GM10248 (cell line): Measurements from ENCODE around the gene COL13A1.

ENCODE experiments used
- CTCF ChIA-PET: fragments of 300-600 bp; sonication (Branson Sonifier 250); formaldehyde crosslinking; extraction: SDS; loops from one replicate; lab custom pipeline; 2021; ENCODE audit warnings: antibody characterized with exemption; lab: Yijun Ruan, JAX
- POLR2A ChIA-PET: fragments of 350-650 bp; sonication (Branson Sonifier 250); formaldehyde crosslinking; extraction: SDS; loops from one replicate; lab custom pipeline; 2020; ENCODE audit warnings: antibody characterized with exemption; lab: Yijun Ruan, JAX
- DNase-seq: peaks from one replicate; pipeline ENCODE4 v3.0.0; 2012; ENCODE audit errors: extremely low spot score
- CTCF ChIP-seq: IDR thresholded peaks from 2 replicates; pipeline ENCODE4 v1.5.1; 2012; ENCODE audit warnings: mild to moderate bottlenecking, low read depth; ENCODE audit errors: extremely low read depth, missing control alignments, control extremely low read depth

Gene COL13A1

GRCh38 chr10:69943292-69943820, 141.7 kb downstream of the COL13A1 start:
- no peak for DNase-seq
- CTCF ChIA-PET = interaction anchor here (1.0 to 9.5 kb wide), 2 partner anchors 11 to 16 kb away, joined by 4 to 71 read pairs; no protein-coding TSS in a partner anchor
- POLR2A ChIA-PET = no interaction called here
- no peak for TF ChIP-seq CTCF

- ChIA-PET CTCF (interaction anchor here (1.2 to 9.5 kb wide), 2 partner anchors 10 to 15 kb away, joined by 4 to 71 read pairs; no protein-coding TSS in a partner anchor), POLR2A (no interaction called here)
- no peak for TF ChIP-seq CTCF
- DNase-seq = no peak
These were observed 143.1 kb downstream of the COL13A1 start for GRCh38 chr10:69944761-69945160.

GRCh38 chr10:69948261-69948660, 146.6 kb downstream of the COL13A1 start:
- POLR2A ChIA-PET = no interaction called here
- no peak for DNase-seq
- CTCF ChIA-PET = no interaction called here
- TF ChIP-seq CTCF = no peak

GRCh38 chr10:69949770-69950169, 148.1 kb downstream of the COL13A1 start:
- ChIA-PET CTCF (interaction anchor here (1.4 to 2.1 kb wide), 2 partner anchors 8 to 10 kb away, joined by 5 to 12 read pairs; no protein-coding TSS in a partner anchor), POLR2A (interaction anchor here (0.6 kb wide), 1 partner anchor 357 kb away, joined by 8 read pairs; no protein-coding TSS in a partner anchor)
- TF ChIP-seq CTCF = no peak
- DNase-seq = no peak

- ChIA-PET CTCF (interaction anchor here (1.2 kb wide), 1 partner anchor 8 kb away, joined by 4 read pairs; no protein-coding TSS in a partner anchor), POLR2A (no interaction called here)
- TF ChIP-seq CTCF = no peak
- no peak for DNase-seq
These were observed 150.0 kb downstream of the COL13A1 start for GRCh38 chr10:69951658-69952057.

- POLR2A ChIA-PET = no interaction called here
- CTCF ChIA-PET = interaction anchor here (1.2 kb wide), 1 partner anchor 8 kb away, joined by 4 read pairs; no protein-coding TSS in a partner anchor
- no peak for DNase-seq
- TF ChIP-seq CTCF = no peak
These were observed 150.5 kb downstream of the COL13A1 start for GRCh38 chr10:69952069-69952800.
